HepG2 (cell line): ENCODE data around the gene NYNRIN. TPM values are rescaled to one million over a fixed set of nuclear protein-coding genes. Genes with fewer than 3 reads are reported as not detected.
A peak's percentile ranks its signal among the peaks of the same experiment; 100 is the strongest.

Experiments
- EP300 ChIP-seq, 3 experiments: sonication (generic) in 1 of 3; formaldehyde crosslinking in 1 of 3; IDR thresholded peaks; 2 replicates each; pipeline versions ENCODE4 v1.5.1 to v1.6.1; 2011 to 2020; ENCODE audit warnings: low read depth in 2 of 3, low read length in 2 of 3, borderline replicate concordance in 1 of 3, improper control_type of control experiment in 1 of 3, mild to moderate bottlenecking in 1 of 3, missing genetic modification reagents in 1 of 3, moderate library complexity in 1 of 3
- MATR3 ChIP-seq: sonication (generic); formaldehyde crosslinking; IDR thresholded peaks from 2 replicates; pipeline ENCODE4 v1.4.0; 2020; ENCODE audit warnings: missing genetic modification reagents
- PAWR ChIP-seq: sonication (generic); formaldehyde crosslinking; IDR thresholded peaks from 2 replicates; pipeline ENCODE4 v1.4.0; 2020; ENCODE audit warnings: missing genetic modification reagents, mild to moderate bottlenecking, borderline replicate concordance
- SOX5 ChIP-seq: IDR thresholded peaks from 2 replicates; pipeline ENCODE4 v1.6.1; 2016; ENCODE audit warnings: borderline replicate concordance
- ZFP37 ChIP-seq: sonication (generic); formaldehyde crosslinking; IDR thresholded peaks from 2 replicates; pipeline ENCODE4 v1.4.0; 2020; ENCODE audit warnings: missing genetic modification reagents, borderline replicate concordance
- ZMAT3 ChIP-seq: sonication (generic); formaldehyde crosslinking; conservative IDR thresholded peaks from 2 replicates; pipeline ENCODE4 v1.7.0; 2021; ENCODE audit warnings: missing genetic modification reagents
- ZNF570 ChIP-seq: sonication (generic); formaldehyde crosslinking; IDR thresholded peaks from 2 replicates; pipeline ENCODE4 v1.4.0; 2020; ENCODE audit warnings: mild to moderate bottlenecking, missing genetic modification reagents, borderline replicate concordance
- ZNF619 ChIP-seq: sonication (generic); formaldehyde crosslinking; IDR thresholded peaks from 2 replicates; pipeline ENCODE4 v1.4.0; 2020; ENCODE audit warnings: mild to moderate bottlenecking, missing genetic modification reagents
- ZZZ3 ChIP-seq: sonication (generic); formaldehyde crosslinking; IDR thresholded peaks from 2 replicates; pipeline ENCODE4 v1.4.0; 2020; ENCODE audit warnings: missing genetic modification reagents, mild to moderate bottlenecking, borderline replicate concordance
- polyA plus RNA-seq, 8 experiments: library from polyadenylated mRNA; depleted of rRNA in 3 of 8; stranded (reverse) in 7 of 8; unstranded in 1 of 8; fragments of >200 nt; fragmentation: Illumina TruSeq in 4 of 8; extraction: Trizol in 4 of 8; gene quantifications; 2 replicates each; pipeline versions ENCODE4 v1.2.1 to v1.2.3, GENCODE V29; 2011 to 2016; ENCODE audit warnings: low read depth in 4 of 8, missing spikeins in 1 of 8, mixed read lengths in 1 of 8; ENCODE audit not compliant: insufficient read depth in 1 of 8
- total RNA-seq, 5 experiments: library from RNA; depleted of rRNA; stranded (reverse); fragments of >200 nt; fragmentation: Illumina TruSeq; extraction: Trizol; gene quantifications; 2 replicates each; pipeline ENCODE4 v1.2.3, GENCODE V29; 2016; ENCODE audit warnings: low read depth in 1 of 5
- TF ChIP-seq, protein P1 (sequence below): sonication (generic); formaldehyde crosslinking; IDR thresholded peaks from 2 replicates; pipeline ENCODE4 v1.8.0; 2022; ENCODE audit warnings: mild to moderate bottlenecking, missing genetic modification reagents
- TF ChIP-seq, protein P2 (sequence below): sonication (generic); formaldehyde crosslinking; IDR thresholded peaks from 2 replicates; pipeline ENCODE4 v1.5.0; 2020; ENCODE audit warnings: mild to moderate bottlenecking, low read depth, missing genetic modification reagents, borderline replicate concordance
- TF ChIP-seq, protein P3 (sequence below): sonication (generic); formaldehyde crosslinking; IDR thresholded peaks from 2 replicates; pipeline ENCODE4 v1.4.0; 2020; ENCODE audit warnings: missing genetic modification reagents
- TF ChIP-seq, protein P4 (sequence below): sonication (generic); formaldehyde crosslinking; IDR thresholded peaks from 2 replicates; pipeline ENCODE4 v1.5.1; 2020; ENCODE audit warnings: missing genetic modification reagents, mild to moderate bottlenecking, borderline replicate concordance
- TF ChIP-seq, protein P5 (sequence below): IDR thresholded peaks from 2 replicates; pipeline ENCODE4 v1.6.1; 2018; ENCODE audit warnings: missing genetic modification reagents
- TF ChIP-seq, protein P6 (sequence below), 2 experiments: sonication (generic) in 1 of 2; formaldehyde crosslinking in 1 of 2; IDR thresholded peaks; 2 replicates each; pipeline versions ENCODE4 v1.4.0 to v1.6.1; 2018 to 2020; ENCODE audit warnings: missing genetic modification reagents in 2 of 2, borderline replicate concordance in 1 of 2, low read depth in 1 of 2, mild to moderate bottlenecking in 1 of 2, missing biosample characterization in 1 of 2

Gene NYNRIN
- total and polyA plus RNA-seq, 2 of the 13 experiments (the other 11 are each of a cell fraction or from before 2014, with no cell fraction given) = 0.63 to 1.1 TPM

DNA sequence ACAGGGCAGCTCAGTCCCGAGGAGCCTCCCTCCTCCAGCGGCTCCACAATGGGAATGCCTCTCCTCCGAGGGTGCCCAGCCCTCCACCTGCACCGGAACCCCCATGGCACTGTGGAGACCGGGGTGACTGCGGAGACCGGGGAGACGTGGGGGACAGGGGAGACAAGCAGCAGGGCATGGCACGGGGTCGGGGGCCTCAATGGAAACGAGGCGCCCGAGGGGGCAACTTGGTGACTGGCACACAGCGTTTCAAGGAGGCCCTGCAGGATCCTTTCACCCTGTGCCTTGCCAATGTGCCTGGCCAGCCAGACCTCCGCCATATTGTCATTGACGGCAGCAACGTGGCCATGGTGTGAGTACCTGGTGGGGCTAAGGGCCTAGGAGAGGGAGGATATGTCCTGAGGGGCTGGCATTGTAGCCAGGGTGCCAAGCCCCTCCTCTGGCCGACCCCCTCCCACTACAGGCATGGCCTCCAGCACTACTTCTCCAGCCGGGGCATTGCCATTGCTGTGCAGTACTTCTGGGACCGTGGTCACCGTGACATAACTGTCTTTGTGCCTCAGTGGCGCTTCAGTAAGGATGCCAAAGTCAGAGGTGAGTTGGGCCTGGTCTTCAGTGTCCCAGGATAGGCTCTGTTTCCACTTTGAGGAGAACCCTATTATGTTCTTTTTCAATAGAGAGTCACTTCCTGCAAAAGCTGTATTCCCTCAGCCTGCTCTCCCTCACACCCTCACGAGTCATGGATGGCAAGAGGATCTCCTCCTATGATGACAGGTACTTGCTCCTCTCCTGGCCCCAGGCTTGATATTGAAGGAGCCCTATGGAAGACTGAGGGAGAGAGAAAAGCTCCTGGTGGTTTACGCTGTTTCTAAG lies 33.7 kb downstream of the NYNRIN start (continued):
- no peak for TF ChIP-seq ZMAT3 (CRISPR knock-in tag)
- no peak for TF ChIP-seq SOX5 (CRISPR knock-in tag)
- TF ChIP-seq, protein P1, sequence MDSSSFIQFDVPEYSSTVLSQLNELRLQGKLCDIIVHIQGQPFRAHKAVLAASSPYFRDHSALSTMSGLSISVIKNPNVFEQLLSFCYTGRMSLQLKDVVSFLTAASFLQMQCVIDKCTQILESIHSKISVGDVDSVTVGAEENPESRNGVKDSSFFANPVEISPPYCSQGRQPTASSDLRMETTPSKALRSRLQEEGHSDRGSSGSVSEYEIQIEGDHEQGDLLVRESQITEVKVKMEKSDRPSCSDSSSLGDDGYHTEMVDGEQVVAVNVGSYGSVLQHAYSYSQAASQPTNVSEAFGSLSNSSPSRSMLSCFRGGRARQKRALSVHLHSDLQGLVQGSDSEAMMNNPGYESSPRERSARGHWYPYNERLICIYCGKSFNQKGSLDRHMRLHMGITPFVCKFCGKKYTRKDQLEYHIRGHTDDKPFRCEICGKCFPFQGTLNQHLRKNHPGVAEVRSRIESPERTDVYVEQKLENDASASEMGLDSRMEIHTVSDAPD (CRISPR knock-in tag) = no peak
- TF ChIP-seq ZNF570 (CRISPR knock-in tag) = no peak
- TF ChIP-seq ZNF619 (CRISPR knock-in tag) = no peak
- peak; percentile 34; the same call in 1 of the 2 replicates for TF ChIP-seq MATR3 (CRISPR knock-in tag)
- TF ChIP-seq, protein P2, sequence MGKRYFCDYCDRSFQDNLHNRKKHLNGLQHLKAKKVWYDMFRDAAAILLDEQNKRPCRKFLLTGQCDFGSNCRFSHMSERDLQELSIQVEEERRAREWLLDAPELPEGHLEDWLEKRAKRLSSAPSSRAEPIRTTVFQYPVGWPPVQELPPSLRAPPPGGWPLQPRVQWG (CRISPR knock-in tag) = no peak
- no peak for TF ChIP-seq ZFP37 (CRISPR knock-in tag)
- no peak for TF ChIP-seq PAWR (CRISPR knock-in tag)
- TF ChIP-seq, protein P3, sequence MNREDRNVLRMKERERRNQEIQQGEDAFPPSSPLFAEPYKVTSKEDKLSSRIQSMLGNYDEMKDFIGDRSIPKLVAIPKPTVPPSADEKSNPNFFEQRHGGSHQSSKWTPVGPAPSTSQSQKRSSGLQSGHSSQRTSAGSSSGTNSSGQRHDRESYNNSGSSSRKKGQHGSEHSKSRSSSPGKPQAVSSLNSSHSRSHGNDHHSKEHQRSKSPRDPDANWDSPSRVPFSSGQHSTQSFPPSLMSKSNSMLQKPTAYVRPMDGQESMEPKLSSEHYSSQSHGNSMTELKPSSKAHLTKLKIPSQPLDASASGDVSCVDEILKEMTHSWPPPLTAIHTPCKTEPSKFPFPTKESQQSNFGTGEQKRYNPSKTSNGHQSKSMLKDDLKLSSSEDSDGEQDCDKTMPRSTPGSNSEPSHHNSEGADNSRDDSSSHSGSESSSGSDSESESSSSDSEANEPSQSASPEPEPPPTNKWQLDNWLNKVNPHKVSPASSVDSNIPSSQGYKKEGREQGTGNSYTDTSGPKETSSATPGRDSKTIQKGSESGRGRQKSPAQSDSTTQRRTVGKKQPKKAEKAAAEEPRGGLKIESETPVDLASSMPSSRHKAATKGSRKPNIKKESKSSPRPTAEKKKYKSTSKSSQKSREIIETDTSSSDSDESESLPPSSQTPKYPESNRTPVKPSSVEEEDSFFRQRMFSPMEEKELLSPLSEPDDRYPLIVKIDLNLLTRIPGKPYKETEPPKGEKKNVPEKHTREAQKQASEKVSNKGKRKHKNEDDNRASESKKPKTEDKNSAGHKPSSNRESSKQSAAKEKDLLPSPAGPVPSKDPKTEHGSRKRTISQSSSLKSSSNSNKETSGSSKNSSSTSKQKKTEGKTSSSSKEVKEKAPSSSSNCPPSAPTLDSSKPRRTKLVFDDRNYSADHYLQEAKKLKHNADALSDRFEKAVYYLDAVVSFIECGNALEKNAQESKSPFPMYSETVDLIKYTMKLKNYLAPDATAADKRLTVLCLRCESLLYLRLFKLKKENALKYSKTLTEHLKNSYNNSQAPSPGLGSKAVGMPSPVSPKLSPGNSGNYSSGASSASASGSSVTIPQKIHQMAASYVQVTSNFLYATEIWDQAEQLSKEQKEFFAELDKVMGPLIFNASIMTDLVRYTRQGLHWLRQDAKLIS (CRISPR knock-in tag) = no peak
- TF ChIP-seq, protein P4, sequence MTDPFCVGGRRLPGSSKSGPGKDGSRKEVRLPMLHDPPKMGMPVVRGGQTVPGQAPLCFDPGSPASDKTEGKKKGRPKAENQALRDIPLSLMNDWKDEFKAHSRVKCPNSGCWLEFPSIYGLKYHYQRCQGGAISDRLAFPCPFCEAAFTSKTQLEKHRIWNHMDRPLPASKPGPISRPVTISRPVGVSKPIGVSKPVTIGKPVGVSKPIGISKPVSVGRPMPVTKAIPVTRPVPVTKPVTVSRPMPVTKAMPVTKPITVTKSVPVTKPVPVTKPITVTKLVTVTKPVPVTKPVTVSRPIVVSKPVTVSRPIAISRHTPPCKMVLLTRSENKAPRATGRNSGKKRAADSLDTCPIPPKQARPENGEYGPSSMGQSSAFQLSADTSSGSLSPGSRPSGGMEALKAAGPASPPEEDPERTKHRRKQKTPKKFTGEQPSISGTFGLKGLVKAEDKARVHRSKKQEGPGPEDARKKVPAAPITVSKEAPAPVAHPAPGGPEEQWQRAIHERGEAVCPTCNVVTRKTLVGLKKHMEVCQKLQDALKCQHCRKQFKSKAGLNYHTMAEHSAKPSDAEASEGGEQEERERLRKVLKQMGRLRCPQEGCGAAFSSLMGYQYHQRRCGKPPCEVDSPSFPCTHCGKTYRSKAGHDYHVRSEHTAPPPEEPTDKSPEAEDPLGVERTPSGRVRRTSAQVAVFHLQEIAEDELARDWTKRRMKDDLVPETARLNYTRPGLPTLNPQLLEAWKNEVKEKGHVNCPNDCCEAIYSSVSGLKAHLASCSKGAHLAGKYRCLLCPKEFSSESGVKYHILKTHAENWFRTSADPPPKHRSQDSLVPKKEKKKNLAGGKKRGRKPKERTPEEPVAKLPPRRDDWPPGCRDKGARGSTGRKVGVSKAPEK = no peak
- no peak for TF ChIP-seq EP300 (IDR thresholded peaks at IDR 0.05; ENCODE audit: low read depth in 2 of 2, low read length in 2 of 2)
- no peak for TF ChIP-seq EP300 (CRISPR knock-in tag; IDR thresholded peaks at IDR 0.05; ENCODE audit: borderline replicate concordance)
- peak; percentile 10; the same call in 1 of the 2 replicates for TF ChIP-seq ZZZ3 (CRISPR knock-in tag)
- TF ChIP-seq, protein P5, sequence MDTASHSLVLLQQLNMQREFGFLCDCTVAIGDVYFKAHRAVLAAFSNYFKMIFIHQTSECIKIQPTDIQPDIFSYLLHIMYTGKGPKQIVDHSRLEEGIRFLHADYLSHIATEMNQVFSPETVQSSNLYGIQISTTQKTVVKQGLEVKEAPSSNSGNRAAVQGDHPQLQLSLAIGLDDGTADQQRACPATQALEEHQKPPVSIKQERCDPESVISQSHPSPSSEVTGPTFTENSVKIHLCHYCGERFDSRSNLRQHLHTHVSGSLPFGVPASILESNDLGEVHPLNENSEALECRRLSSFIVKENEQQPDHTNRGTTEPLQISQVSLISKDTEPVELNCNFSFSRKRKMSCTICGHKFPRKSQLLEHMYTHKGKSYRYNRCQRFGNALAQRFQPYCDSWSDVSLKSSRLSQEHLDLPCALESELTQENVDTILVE (CRISPR knock-in tag) = no peak
- TF ChIP-seq, protein P6, sequence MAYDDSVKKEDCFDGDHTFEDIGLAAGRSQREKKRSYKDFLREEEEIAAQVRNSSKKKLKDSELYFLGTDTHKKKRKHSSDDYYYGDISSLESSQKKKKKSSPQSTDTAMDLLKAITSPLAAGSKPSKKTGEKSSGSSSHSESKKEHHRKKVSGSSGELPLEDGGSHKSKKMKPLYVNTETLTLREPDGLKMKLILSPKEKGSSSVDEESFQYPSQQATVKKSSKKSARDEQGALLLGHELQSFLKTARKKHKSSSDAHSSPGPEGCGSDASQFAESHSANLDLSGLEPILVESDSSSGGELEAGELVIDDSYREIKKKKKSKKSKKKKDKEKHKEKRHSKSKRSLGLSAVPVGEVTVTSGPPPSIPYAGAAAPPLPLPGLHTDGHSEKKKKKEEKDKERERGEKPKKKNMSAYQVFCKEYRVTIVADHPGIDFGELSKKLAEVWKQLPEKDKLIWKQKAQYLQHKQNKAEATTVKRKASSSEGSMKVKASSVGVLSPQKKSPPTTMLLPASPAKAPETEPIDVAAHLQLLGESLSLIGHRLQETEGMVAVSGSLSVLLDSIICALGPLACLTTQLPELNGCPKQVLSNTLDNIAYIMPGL (CRISPR knock-in tag; IDR thresholded peaks at IDR 0.05; ENCODE audit: borderline replicate concordance in 1 of 2, low read depth in 1 of 2) = no peak
